ENCODE measurements around the gene GDI2. TPM values are rescaled to one million over a fixed set of nuclear protein-coding genes. Genes with fewer than 3 reads are reported as not detected.

GDI2 gene
- total and polyA plus RNA-seq, 9 of the 15 experiments (the other 6 are each of a cell fraction or from before 2014, with no cell fraction given): 262 to 424 (median 287) TPM

- Histone ChIP-seq H3K9ac (ENCODE audit: insufficient read depth in 1 of 2, low read depth in 2 of 2, low read length in 2 of 2) (no peak overlapping the region), H3K4me3 (no peak overlapping the region), H4K20me1 (replicated peaks; ENCODE audit: control insufficient read depth, insufficient read depth, low read length) (peaks cover 2% of the 10 kb centered on the region; the same call in 1 of the 2 replicates), H3K4me1 (replicated peaks in 1 of 2; ENCODE audit: control insufficient read depth in 2 of 2, insufficient read depth in 2 of 2, low read length in 2 of 2) (peaks cover 12 to 18% of the 10 kb centered on the region in 2 experiments), H3K79me2 (ENCODE audit: control insufficient read depth, insufficient read depth, low read length) (peaks cover 25% of the 10 kb centered on the region), H3K36me3 (ENCODE audit: control insufficient read depth, insufficient read depth, low read length) (no peaks in the 10 kb centered on the region), H2AFZ (ENCODE audit: low read depth, low read length) (peak overlapping the region; percentile 1; the same call in 1 of the 2 replicates), H3K27ac (ENCODE audit: extremely low read depth, low read depth, low read length) (no peak overlapping the region), H3K9me1 (ENCODE audit: control insufficient read depth, insufficient read depth, low read length) (no peaks in the 10 kb centered on the region), H3K4me2 (ENCODE audit: insufficient read depth, low read length) (no peak overlapping the region), H3K27me3 (ENCODE audit: control insufficient read depth in 2 of 2, insufficient read depth in 2 of 2, low read length in 2 of 2) (no peaks in the 10 kb centered on the region), H3K9me3 (replicated peaks; ENCODE audit: control insufficient read depth, insufficient read depth, low read depth, low read length) (no peaks in the 10 kb centered on the region)
- in situ Hi-C loops (cut with MboI): no loop called here
- ATAC-seq: no peak
- CTCF ChIA-PET (ENCODE audit: low intra/inter-chr PET ratio): no interaction called here
- 85% methylated on average over 4 of the region's 4 CpGs for WGBS (ENCODE audit: insufficient coverage, low coverage, missing lambda C conversion rate)
- DNase-seq (ENCODE audit: extremely low read depth in 1 of 4, low spot score in 3 of 4): no peak
- BruUV-seq (replicated peaks): no TSS peak
- intact Hi-C loops (cut with micrococcal nuclease): no loop called here
- no peak for FAIRE-seq
- POLR2A ChIA-PET: no interaction called here
- no peak for TF ChIP-seq PML (IDR thresholded peaks at IDR 0.05; ENCODE audit: low read length)
These were observed 4.3 kb upstream of the GDI2 start for GRCh38 chr10:5817322-5818047.

- FAIRE-seq (no peak), ATAC-seq (no peak), DNase-seq (ENCODE audit: extremely low read depth in 1 of 4, low spot score in 3 of 4) (no peak)
- peaks cover 12% of the 10 kb centered on the region; the same call in 1 of the 2 replicates for H4K20me1 ChIP-seq (replicated peaks; ENCODE audit: control insufficient read depth, insufficient read depth, low read length)
- H3K36me3 ChIP-seq (ENCODE audit: control insufficient read depth, insufficient read depth, low read length): 0 out of 3 replicates have a peak, but pooled peaks cover 4% of the 10 kb centered on the region
- no peaks in the 10 kb centered on the region for H3K9me3 ChIP-seq (replicated peaks; ENCODE audit: control insufficient read depth, insufficient read depth, low read depth, low read length)
- H3K79me2 ChIP-seq (ENCODE audit: control insufficient read depth, insufficient read depth, low read length): peaks cover 38% of the 10 kb centered on the region
- H3K27me3 ChIP-seq (ENCODE audit: control insufficient read depth in 2 of 2, insufficient read depth in 2 of 2, low read length in 2 of 2): no peaks in the 10 kb centered on the region
- H3K4me2 ChIP-seq (ENCODE audit: insufficient read depth, low read length): no peak overlapping the region
- no peak overlapping the region for H3K27ac ChIP-seq (ENCODE audit: extremely low read depth, low read depth, low read length)
- BruUV-seq (replicated peaks): no TSS peak
- H3K4me3 ChIP-seq: no peak overlapping the region
- no peak overlapping the region for H2AFZ ChIP-seq (ENCODE audit: low read depth, low read length)
- H3K9me1 ChIP-seq (ENCODE audit: control insufficient read depth, insufficient read depth, low read length): no peaks in the 10 kb centered on the region
- POLR2A ChIA-PET: interaction anchor here (1.1 to 3.4 kb wide), 2 partner anchors 13 to 28 kb away, joined by 5 to 19 read pairs; no protein-coding TSS in a partner anchor
- peaks cover 12 to 18% of the 10 kb centered on the region in 2 experiments for H3K4me1 ChIP-seq (replicated peaks in 1 of 2; ENCODE audit: control insufficient read depth in 2 of 2, insufficient read depth in 2 of 2, low read length in 2 of 2)
- no peak for TF ChIP-seq BRD4 (IDR thresholded peaks at IDR 0.05)
- TF ChIP-seq ZNF507 (tag; conservative IDR thresholded peaks at IDR 0.05): no peak
- no peak for TF ChIP-seq TEAD4 (IDR thresholded peaks at IDR 0.05; ENCODE audit: low read length)
- TF ChIP-seq TEAD4 (CRISPR knock-in tag; IDR thresholded peaks at IDR 0.05; ENCODE audit: borderline replicate concordance): no peak
- TF ChIP-seq WHSC1 (IDR thresholded peaks at IDR 0.05; ENCODE audit: low read length): no peak
- TF ChIP-seq HDAC2 (IDR thresholded peaks at IDR 0.05): no peak
- no peak for TF ChIP-seq E2F6 (IDR thresholded peaks at IDR 0.05; ENCODE audit: borderline replicate concordance in 1 of 2, extremely low read depth in 1 of 2, insufficient read depth in 1 of 2, insufficient read length in 1 of 2, low read depth in 1 of 2, low read length in 1 of 2, poor library complexity in 1 of 2, severe bottlenecking in 1 of 2)
- no peak for TF ChIP-seq KLF6 (CRISPR knock-in tag; IDR thresholded peaks at IDR 0.05; ENCODE audit: borderline replicate concordance)
- no peak for TF ChIP-seq SNAPC5 (CRISPR knock-in tag; IDR thresholded peaks at IDR 0.05)
- intact Hi-C loops (cut with micrococcal nuclease) (no loop called here), in situ Hi-C loops (cut with MboI) (no loop called here)
- no peak overlapping the region for H3K9ac ChIP-seq (ENCODE audit: insufficient read depth in 1 of 2, low read depth in 2 of 2, low read length in 2 of 2)
- CTCF ChIA-PET (ENCODE audit: low intra/inter-chr PET ratio): no interaction called here
These were observed 2.9 kb upstream of the GDI2 start for GRCh38 chr10:5816170-5816569.

Measured in K562 (cell line).